Gastroesophageal sphincter (tissue), 3 donors: ENCODE results near the gene SLCO3A1.

Source experiments
- POLR2A ChIP-seq, 2 donors: fragments of 450-650 bp; IDR thresholded peaks; one replicate each; pipeline ENCODE4 v1.6.1; 2017; ENCODE audit warnings: antibody characterized with exemption in 2 of 2, mild to moderate bottlenecking in 2 of 2, moderate library complexity in 1 of 2
- TF ChIP-seq, protein P1 (sequence below), 4 experiments: fragments of 200-600 bp in 2 of 4; fragments of 450-650 bp in 2 of 4; sonication (generic) in 1 of 4; IDR thresholded peaks; one replicate each; pipeline ENCODE4 v1.5.1; 2017 to 2019; ENCODE audit warnings: antibody characterized with exemption in 4 of 4, mild to moderate bottlenecking in 2 of 4, moderate library complexity in 2 of 4

GRCh38 chr15:91953432-91953831 is 99.9 kb downstream of the SLCO3A1 start:
- TF ChIP-seq POLR2A (IDR thresholded peaks at IDR 0.05) = no peak
- TF ChIP-seq, protein P1, sequence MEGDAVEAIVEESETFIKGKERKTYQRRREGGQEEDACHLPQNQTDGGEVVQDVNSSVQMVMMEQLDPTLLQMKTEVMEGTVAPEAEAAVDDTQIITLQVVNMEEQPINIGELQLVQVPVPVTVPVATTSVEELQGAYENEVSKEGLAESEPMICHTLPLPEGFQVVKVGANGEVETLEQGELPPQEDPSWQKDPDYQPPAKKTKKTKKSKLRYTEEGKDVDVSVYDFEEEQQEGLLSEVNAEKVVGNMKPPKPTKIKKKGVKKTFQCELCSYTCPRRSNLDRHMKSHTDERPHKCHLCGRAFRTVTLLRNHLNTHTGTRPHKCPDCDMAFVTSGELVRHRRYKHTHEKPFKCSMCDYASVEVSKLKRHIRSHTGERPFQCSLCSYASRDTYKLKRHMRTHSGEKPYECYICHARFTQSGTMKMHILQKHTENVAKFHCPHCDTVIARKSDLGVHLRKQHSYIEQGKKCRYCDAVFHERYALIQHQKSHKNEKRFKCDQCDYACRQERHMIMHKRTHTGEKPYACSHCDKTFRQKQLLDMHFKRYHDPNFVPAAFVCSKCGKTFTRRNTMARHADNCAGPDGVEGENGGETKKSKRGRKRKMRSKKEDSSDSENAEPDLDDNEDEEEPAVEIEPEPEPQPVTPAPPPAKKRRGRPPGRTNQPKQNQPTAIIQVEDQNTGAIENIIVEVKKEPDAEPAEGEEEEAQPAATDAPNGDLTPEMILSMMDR (IDR thresholded peaks at IDR 0.05) = no peak
